Iris pigment epithelial cell (primary cell): ENCODE data around the gene SLC38A8.

Source experiments
- DNase-seq: peaks from one replicate; pipeline ENCODE4 v3.0.0-alpha.2; 2011; ENCODE audit warnings: low read depth

Gene SLC38A8

GRCh38 chr16:84042308-84042878, at the start of gene SLC38A8:
Gene SLC38A8, minus strand, starts transcription at chr16:84042795. Its CDS starts 638 bp downstream, at chr16:84042157.
- DNase-seq, result no peak

- no peak for DNase-seq
These were observed 48.9 kb upstream of the SLC38A8 start for GRCh38 chr16:84091460-84091859.

GRCh38 chr16:84090211-84090610, 47.6 kb upstream of the SLC38A8 start:
- no peak for DNase-seq

- no peak for DNase-seq
These were observed 46.2 kb upstream of the SLC38A8 start for GRCh38 chr16:84088695-84089395.

- no peak for DNase-seq
These were observed 45.0 kb upstream of the SLC38A8 start for GRCh38 chr16:84087466-84088151.

GRCh38 chr16:84087001-84087400, 44.4 kb upstream of the SLC38A8 start:
- no peak for DNase-seq

GRCh38 chr16:84086341-84086740, 43.7 kb upstream of the SLC38A8 start:
- DNase-seq, result no peak

GRCh38 chr16:84085773-84086172, 43.2 kb upstream of the SLC38A8 start:
- DNase-seq, result no peak

GRCh38 chr16:84085271-84085667, 42.7 kb upstream of the SLC38A8 start:
- no peak for DNase-seq

GRCh38 chr16:84084570-84085270, 42.1 kb upstream of the SLC38A8 start:
- DNase-seq, result peak; percentile 66

GRCh38 chr16:84082835-84083569, 40.4 kb upstream of the SLC38A8 start:
- no peak for DNase-seq

GRCh38 chr16:84082110-84082509, 39.5 kb upstream of the SLC38A8 start:
- no peak for DNase-seq

- DNase-seq, result no peak
These were observed 38.9 kb upstream of the SLC38A8 start for GRCh38 chr16:84081446-84081989.

- DNase-seq, result no peak
These were observed 38.2 kb upstream of the SLC38A8 start for GRCh38 chr16:84080813-84081212.

- DNase-seq, result no peak
These were observed 37.8 kb upstream of the SLC38A8 start for GRCh38 chr16:84080378-84080777.

GRCh38 chr16:84079664-84080063, 37.1 kb upstream of the SLC38A8 start:
- DNase-seq, result no peak

GRCh38 chr16:84075376-84075775, 32.8 kb upstream of the SLC38A8 start:
- no peak for DNase-seq

- DNase-seq, result no peak
These were observed 32.1 kb upstream of the SLC38A8 start for GRCh38 chr16:84074721-84075120.

- peak; percentile 59 for DNase-seq
These were observed 29.4 kb upstream of the SLC38A8 start for GRCh38 chr16:84072014-84072413.

GRCh38 chr16:84071121-84071520, 28.5 kb upstream of the SLC38A8 start:
- DNase-seq, result no peak

GRCh38 chr16:84069540-84069939, 26.9 kb upstream of the SLC38A8 start:
- no peak for DNase-seq
